Measurements from ENCODE around the gene RALY.

The RALY gene

DNA sequence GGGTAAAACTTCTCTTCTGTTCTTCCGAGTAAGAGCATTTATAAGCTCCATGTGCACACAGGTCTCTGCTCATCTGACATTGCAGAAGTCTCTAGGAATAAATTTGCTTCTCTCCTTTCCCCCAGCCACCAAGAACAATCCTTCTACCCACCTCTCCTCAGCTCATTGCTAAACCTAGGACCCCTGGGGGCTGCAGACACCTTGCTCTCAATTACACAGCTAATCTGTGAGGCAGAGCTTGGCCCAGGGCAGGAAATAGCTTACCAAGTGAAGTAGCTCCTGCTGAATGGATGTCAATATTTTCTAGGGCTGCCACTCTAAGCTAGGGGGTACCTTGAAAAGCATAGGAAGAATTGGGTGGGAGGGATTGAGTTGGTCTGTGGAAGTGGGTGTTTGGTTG lies 74.3 kb downstream of the RALY start:
- H3K4me1 Mint-ChIP-seq = peaks cover 55% of the 10 kb centered on the region

DNA sequence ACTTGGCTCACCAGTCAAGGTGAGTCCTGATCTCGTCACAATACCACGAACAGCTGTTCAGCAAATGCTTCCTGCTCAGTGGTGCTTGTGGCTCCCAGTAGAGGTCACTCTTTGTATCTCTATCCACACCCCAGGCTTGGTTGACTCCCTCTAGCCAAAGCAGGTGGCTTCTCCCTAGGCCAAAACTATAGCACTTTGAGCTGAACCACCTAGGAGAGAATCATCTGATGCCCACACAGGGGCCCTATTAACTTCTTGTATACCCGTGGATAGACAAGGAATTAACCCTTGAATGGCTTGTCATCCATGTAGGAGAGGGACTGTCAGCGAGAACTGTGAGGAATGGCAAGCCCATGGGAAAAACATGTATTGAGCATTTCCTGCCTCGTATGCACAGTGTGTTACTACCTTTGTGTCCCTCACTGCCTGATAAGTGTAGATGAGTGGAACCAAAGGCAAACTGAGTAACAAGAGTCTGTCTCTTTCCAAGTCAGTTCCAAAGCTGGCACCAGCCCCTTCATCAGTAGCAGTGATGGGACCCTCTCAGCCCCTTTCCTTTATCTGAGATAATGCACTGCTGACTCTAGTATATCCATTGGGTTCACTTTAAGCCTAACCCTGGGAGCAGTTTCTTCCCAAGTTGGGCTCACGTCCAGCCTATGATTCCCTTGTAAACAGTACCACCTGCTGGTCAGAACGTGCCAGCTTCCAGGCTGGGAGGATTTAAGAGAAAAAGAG lies 75.8 kb downstream of the RALY start:
- Mint-ChIP-seq H3K36me3 (no peaks in the 10 kb centered on the region), H3K4me3 (no peak overlapping the region), H3K9me3 (no peaks in the 10 kb centered on the region), H3K27me3 (no peaks in the 10 kb centered on the region), H3K27ac (peak overlapping the region; percentile 79), H3K4me1 (peaks cover 50% of the 10 kb centered on the region)

More for the DNA sequence above, 74.3 kb downstream of the RALY start:
- no peaks in the 10 kb centered on the region for H3K36me3 Mint-ChIP-seq
- no peaks in the 10 kb centered on the region for H3K27me3 Mint-ChIP-seq
- no peaks in the 10 kb centered on the region for H3K9me3 Mint-ChIP-seq
- H3K4me3 Mint-ChIP-seq = no peak overlapping the region
- H3K27ac Mint-ChIP-seq = peak overlapping the region; percentile 95

DNA sequence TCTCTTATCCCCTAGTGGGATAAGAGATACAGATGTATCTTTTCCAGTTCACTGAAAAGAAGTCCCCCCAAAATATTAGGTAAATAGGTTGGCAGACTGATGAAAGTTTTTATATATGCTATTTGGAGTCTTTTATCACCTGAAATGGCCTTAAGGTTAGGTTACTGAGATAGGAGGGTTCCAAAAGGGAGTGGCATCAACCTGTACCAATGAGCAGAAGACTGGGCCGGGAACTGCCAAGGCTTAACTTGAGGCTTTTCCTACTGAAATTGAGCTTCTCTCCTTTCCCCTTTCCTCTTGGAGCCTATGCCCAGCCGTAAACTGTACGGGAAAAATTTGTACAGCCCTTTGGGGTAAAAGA lies 76.3 kb downstream of the RALY start:
- peaks cover 46% of the 10 kb centered on the region for H3K4me1 Mint-ChIP-seq
- no peaks in the 10 kb centered on the region for H3K9me3 Mint-ChIP-seq
- H3K27me3 Mint-ChIP-seq = no peaks in the 10 kb centered on the region
- H3K4me3 Mint-ChIP-seq = no peak overlapping the region
- no peak overlapping the region for H3K27ac Mint-ChIP-seq
- H3K36me3 Mint-ChIP-seq = no peaks in the 10 kb centered on the region

DNA sequence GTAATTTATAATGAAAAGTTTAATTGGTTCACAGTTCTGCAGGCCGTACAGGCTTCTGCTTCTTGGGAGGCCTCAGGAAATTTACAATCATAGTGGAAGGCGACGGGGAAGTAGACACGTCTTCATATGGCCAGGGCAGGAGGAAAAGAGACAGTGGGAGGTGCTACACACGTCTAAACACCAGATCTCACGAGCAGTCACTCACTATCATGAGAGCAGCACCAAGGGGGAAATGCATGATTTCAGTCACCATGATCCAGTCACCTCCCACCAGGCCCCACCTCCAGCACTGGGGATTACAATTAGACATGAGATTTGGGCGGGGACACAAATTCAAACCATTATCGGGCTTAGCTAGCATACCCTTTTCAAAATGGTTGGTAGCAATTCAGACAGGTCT lies 77.1 kb downstream of the RALY start:
- Mint-ChIP-seq H3K27ac (peak overlapping the region; percentile 5), H3K4me3 (no peak overlapping the region), H3K27me3 (no peaks in the 10 kb centered on the region), H3K36me3 (no peaks in the 10 kb centered on the region), H3K9me3 (no peaks in the 10 kb centered on the region), H3K4me1 (peaks cover 38% of the 10 kb centered on the region)

DNA sequence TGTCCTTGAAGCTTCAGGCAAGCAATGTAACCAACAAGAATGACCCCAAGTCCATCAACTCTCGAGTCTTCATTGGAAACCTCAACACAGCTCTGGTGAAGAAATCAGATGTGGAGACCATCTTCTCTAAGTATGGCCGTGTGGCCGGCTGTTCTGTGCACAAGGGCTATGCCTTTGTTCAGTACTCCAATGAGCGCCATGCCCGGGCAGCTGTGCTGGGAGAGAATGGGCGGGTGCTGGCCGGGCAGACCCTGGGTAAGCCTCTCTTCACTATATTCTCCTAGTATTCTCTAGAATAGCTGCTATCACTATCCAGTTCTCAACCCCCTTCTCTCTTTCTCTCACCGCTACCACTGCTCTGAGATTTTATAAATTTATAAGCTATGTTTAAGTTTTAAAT lies 78.4 kb downstream of the RALY start:
- no peaks in the 10 kb centered on the region for H3K27me3 Mint-ChIP-seq
- H3K9me3 Mint-ChIP-seq = no peaks in the 10 kb centered on the region
- H3K4me1 Mint-ChIP-seq = peaks cover 36% of the 10 kb centered on the region
- peaks cover 3% of the 10 kb centered on the region for H3K36me3 Mint-ChIP-seq
- H3K4me3 Mint-ChIP-seq = no peak overlapping the region
- H3K27ac Mint-ChIP-seq = no peak overlapping the region

DNA sequence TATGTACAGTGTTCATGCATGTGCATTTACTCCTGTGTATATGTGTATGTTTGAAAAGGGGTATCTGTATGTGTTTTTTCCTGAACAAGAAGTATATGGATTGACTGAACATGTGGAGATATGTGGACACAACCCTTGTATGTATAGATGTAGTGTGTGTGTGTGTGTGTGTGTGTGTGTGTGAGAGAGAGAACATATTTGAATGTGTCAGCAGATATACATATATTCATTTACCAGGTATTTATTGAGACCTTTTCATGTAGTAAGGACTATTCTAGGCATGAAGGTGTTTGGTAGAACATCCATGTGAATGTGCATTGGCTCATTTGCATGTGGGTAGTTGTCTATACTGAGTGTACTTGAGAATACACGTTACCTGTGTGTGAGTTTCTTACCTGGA lies 79.1 kb downstream of the RALY start:
- Mint-ChIP-seq H3K36me3 (peaks cover 3% of the 10 kb centered on the region), H3K9me3 (no peaks in the 10 kb centered on the region), H3K27ac (peak overlapping the region; percentile 66), H3K4me3 (no peak overlapping the region), H3K4me1 (peaks cover 34% of the 10 kb centered on the region), H3K27me3 (no peaks in the 10 kb centered on the region)

DNA sequence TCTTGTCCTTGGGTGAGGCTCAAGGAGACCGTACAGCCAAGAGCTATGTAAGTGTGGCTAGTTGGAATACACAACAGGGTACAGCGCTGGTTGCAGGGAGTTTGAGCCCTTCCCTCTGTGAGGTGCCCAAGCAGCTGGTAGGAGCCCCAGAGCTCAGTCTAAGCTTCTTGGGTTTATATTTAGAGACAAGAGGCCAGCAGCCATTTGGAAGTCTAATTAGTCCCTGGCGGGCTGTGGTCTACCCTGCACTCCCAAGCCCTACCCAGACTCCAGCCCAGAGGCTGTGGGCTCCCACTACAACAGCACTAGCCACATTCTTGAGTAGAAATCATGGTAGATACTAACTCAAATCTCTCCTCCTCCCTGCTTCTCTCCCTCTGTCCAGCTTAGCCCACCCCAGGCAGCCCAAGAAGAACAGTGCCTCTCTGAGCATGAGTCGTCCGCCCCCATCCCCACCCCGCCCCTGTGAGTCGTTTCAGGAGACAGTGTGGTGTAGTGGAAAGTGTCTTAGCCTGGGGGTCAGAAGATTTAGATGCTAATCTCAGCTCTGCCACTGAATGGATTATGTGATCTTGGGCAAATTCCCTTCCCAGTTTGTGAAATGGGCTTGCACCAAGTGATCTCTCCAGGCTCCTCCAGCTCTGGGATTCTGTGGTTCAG lies 80.5 kb downstream of the RALY start:
- Mint-ChIP-seq H3K27me3 (no peaks in the 10 kb centered on the region), H3K9me3 (no peaks in the 10 kb centered on the region), H3K36me3 (peaks cover 3% of the 10 kb centered on the region), H3K4me1 (peaks cover 20% of the 10 kb centered on the region), H3K27ac (no peak overlapping the region), H3K4me3 (no peak overlapping the region)

DNA sequence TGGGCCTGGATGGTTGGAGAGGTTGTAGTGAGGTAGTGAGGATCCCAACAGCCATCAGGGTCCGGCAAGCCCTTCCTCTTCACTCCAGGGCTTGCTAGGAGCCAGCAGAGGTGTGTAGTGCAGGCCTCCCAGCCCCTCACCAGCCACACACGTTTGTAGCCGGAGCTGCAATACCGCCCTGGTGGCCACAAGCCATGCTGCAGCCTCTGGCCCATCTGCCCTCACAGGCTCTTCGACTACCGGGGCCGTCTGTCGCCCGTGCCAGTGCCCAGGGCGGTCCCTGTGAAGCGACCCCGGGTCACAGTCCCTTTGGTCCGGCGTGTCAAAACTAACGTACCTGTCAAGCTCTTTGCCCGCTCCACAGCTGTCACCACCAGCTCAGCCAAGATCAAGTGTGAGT lies 81.9 kb downstream of the RALY start:
- Mint-ChIP-seq H3K27ac (no peak overlapping the region), H3K36me3 (peaks cover 6% of the 10 kb centered on the region), H3K4me3 (no peak overlapping the region), H3K4me1 (peaks cover 12% of the 10 kb centered on the region), H3K27me3 (no peaks in the 10 kb centered on the region), H3K9me3 (no peaks in the 10 kb centered on the region)

DNA sequence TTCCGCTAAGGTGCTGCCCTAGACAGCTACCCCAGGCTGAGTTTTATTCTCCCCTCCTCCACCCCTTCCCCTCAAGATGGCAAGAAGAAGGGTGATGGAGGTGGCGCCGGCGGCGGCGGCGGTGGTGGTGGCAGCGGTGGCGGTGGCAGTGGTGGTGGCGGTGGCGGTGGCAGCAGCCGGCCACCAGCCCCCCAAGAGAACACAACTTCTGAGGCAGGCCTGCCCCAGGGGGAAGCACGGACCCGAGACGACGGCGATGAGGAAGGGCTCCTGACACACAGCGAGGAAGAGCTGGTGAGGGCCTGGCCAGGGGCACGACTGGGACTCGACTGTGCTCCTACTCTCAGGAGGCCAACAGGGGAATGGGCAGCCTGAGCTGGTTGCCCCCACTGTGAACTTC lies 83.2 kb downstream of the RALY start:
- no peaks in the 10 kb centered on the region for H3K27me3 Mint-ChIP-seq
- H3K9me3 Mint-ChIP-seq = no peaks in the 10 kb centered on the region
- no peak overlapping the region for H3K4me3 Mint-ChIP-seq
- peaks cover 7% of the 10 kb centered on the region for H3K36me3 Mint-ChIP-seq
- H3K27ac Mint-ChIP-seq = no peak overlapping the region
- H3K4me1 Mint-ChIP-seq = peaks cover 14% of the 10 kb centered on the region

DNA sequence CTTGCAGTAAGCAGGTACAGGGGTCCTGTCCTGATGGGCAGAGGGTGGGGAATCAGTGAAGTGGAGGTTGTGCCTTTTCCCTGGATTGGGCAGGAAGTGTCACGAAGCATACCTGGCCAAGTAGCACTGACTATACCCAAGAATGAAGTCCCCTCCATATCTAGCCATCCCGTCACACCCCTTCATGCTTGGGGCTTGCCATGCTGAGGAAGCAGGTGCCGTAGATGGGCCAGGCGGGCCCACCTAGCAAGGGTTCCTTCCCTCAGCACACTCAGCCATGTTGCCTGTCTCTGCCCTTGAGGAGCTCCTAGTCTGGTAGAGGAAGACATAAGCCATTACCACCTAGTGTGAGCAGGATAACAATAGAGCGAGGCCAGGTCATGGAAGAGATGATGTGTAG lies 84.8 kb downstream of the RALY start:
- H3K27me3 Mint-ChIP-seq = no peaks in the 10 kb centered on the region
- H3K9me3 Mint-ChIP-seq = no peaks in the 10 kb centered on the region
- peaks cover 5% of the 10 kb centered on the region for H3K4me1 Mint-ChIP-seq
- no peak overlapping the region for H3K4me3 Mint-ChIP-seq
- H3K36me3 Mint-ChIP-seq = peaks cover 7% of the 10 kb centered on the region
- H3K27ac Mint-ChIP-seq = peak overlapping the region; percentile 70

DNA sequence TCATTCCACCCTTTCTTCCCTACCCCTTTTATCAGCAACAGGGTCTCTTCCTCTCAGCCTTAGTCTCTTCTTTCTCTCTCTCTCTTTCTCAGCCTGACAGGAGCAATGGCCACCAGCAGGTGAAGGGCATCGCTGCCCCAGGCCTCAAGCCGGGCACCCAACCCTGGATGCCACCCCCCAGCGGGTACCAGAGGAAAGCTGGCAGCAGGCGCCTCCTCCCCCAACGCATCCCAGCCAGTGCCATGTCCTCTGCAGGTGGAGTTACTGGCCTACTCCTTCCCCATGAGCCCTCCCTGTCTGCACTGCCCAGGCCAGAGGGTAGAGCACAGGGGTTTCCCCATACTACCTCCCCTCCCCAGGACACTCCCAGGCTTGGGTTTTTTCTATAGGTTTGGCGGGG lies 86.1 kb downstream of the RALY start:
- no peak overlapping the region for H3K4me3 Mint-ChIP-seq
- peaks cover 14% of the 10 kb centered on the region for H3K4me1 Mint-ChIP-seq
- H3K36me3 Mint-ChIP-seq = peaks cover 10% of the 10 kb centered on the region
- H3K9me3 Mint-ChIP-seq = no peaks in the 10 kb centered on the region
- H3K27me3 Mint-ChIP-seq = no peaks in the 10 kb centered on the region
- H3K27ac Mint-ChIP-seq = peak overlapping the region; percentile 2

DNA sequence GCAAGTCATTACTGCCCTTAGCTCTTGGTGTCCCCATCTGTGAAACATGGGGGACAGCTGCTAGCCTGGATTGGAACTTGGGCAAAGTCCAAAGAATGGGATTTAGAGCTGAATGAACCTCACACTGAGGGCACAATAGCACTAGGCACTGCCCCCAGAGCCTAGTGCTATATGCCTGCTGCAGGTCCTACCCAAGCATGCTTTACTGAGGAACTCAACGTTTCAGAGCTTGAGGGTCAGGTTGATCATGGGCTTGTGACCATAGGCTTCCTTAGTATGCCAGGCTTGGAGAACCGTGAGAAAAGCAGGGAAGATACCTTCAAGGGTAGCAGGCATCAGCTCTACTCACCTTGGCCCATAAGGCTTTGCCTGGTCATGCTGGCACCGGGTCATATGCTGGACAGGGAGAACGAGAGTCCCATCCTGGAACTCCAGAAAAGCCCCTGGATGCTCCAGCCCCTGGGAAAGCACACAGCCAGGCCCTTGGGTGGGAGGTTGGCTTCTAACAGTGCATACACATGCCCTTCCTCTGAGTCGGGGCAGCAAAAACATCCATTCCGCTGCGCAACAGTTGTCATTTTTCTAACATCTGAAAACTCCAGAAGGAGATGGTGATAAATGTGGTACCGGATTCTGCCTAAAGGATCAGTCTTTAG lies 88.6 kb downstream of the RALY start:
- H3K4me3 Mint-ChIP-seq = no peak overlapping the region
- no peaks in the 10 kb centered on the region for H3K9me3 Mint-ChIP-seq
- H3K36me3 Mint-ChIP-seq = peaks cover 10% of the 10 kb centered on the region
- no peaks in the 10 kb centered on the region for H3K27me3 Mint-ChIP-seq
- peaks cover 17% of the 10 kb centered on the region for H3K4me1 Mint-ChIP-seq
- H3K27ac Mint-ChIP-seq = no peak overlapping the region

DNA sequence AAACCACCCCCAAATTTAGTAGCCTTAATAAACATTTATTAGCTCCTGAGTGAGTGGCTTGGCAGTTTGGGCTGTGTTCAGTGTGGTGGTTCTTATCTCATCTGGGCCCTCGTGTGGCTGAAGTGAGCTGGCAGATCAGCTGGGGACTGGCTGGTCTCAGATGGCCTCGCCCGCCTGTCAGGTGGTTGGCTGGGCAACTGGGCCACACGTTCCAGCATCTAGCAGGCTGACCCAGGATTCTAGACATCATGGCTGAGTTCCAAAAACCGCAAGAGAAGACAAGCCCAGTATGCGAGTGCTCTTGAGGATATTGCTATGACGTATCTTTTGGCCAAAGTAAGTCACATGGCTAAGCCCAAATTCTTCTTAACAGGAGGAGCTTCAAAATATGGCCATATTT lies 89.4 kb downstream of the RALY start:
- Mint-ChIP-seq H3K27ac (no peak overlapping the region), H3K27me3 (no peaks in the 10 kb centered on the region), H3K4me1 (peaks cover 22% of the 10 kb centered on the region), H3K4me3 (no peak overlapping the region), H3K9me3 (no peaks in the 10 kb centered on the region), H3K36me3 (peaks cover 10% of the 10 kb centered on the region)

DNA sequence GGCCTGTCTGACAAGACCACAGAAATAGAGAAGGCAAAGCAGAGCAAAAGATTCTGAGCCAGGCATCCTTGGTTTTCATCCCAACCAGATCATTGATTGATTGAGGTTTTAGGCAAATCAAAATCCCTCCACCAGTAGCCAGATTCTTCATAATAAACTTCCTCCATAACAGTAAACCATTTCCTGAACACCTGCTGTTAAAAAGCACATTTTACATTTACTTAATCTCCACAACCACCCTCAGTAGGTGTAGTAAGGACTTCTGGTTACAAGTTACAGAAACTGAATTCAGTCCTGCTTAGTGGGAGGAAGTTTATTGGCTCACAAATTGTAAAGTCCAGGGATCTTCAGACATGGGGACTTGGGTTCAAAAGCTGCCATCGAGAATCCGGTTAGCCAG lies 90.1 kb downstream of the RALY start:
- H3K27me3 Mint-ChIP-seq = no peaks in the 10 kb centered on the region
- peaks cover 26% of the 10 kb centered on the region for H3K4me1 Mint-ChIP-seq
- no peaks in the 10 kb centered on the region for H3K9me3 Mint-ChIP-seq
- peaks cover 10% of the 10 kb centered on the region for H3K36me3 Mint-ChIP-seq
- no peak overlapping the region for H3K4me3 Mint-ChIP-seq
- H3K27ac Mint-ChIP-seq = no peak overlapping the region

DNA sequence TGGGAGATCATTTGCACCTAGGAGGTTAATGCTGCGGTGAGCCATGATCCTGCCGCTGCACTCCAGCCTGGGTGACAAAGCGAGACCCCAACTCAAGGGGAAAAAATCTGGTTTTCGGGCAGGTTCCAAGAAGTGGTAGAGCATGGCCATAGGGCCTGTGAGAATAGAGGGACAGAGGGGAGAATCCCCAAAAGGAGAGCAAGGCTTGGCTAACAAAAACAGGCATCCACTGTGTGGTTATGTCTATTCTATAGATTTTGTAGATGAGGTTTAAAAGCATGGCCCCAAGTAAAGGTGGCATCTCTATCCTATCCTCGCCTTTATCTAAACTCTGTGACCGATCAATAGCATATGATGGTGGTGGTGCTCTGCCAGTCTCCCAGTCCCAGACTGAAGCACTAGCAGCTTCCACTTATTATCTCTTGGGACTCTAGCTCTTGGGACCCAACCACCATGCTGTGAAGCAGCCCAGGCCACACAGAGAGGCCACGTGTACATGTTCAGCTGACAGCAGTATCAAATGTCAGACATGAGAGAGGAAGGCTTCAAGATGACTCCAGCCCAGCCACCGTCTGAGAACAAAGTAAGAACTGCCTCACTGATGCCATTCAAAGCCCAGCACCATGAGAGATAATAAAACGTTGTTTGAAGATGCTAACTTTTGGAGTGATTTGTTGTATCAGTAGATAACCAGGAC lies 90.7 kb downstream of the RALY start:
- Mint-ChIP-seq H3K4me1 (peaks cover 26% of the 10 kb centered on the region), H3K36me3 (peaks cover 10% of the 10 kb centered on the region), H3K4me3 (no peak overlapping the region), H3K9me3 (no peaks in the 10 kb centered on the region), H3K27ac (peak overlapping the region; percentile 88), H3K27me3 (no peaks in the 10 kb centered on the region)

DNA sequence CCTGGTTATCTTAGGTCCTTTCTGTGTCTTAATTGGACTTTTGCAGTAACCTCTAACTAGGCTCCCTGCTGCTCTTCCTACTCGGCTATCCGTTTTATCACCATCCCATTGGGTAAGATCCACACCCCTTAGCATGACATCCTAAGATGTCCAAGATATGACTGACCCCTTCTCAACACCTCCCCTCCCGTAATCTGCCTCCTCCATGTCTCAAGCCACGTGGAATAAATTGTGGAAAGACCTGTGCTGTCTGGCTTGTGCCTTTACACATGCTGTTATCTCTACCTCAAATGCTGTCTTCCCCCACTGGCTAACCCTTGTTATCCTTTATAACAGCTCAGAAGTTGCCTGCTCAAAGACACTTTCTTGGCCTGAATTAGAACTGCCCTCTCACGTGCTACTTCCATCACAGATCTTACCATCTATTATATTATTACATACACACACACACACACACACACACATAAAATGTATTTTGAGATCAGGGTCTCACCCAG lies 91.9 kb downstream of the RALY start:
- Mint-ChIP-seq H3K27ac (peak overlapping the region; percentile 59), H3K9me3 (no peaks in the 10 kb centered on the region), H3K27me3 (no peaks in the 10 kb centered on the region), H3K4me3 (no peak overlapping the region), H3K4me1 (peaks cover 26% of the 10 kb centered on the region), H3K36me3 (peaks cover 7% of the 10 kb centered on the region)
